Stimulated activated CD8-positive, alpha-beta memory T cell treated with anti-CD3 and anti-CD28 coated beads, Interleukin-15, amount 100 ng/mL, for 1 hour (primary cell): ENCODE data around the gene RPLP1.

Source experiments
- DNase-seq: peaks from one replicate; pipeline ENCODE4 v3.0.0-alpha.2; 2020; ENCODE audit warnings: low read depth

Gene RPLP1

DNA sequence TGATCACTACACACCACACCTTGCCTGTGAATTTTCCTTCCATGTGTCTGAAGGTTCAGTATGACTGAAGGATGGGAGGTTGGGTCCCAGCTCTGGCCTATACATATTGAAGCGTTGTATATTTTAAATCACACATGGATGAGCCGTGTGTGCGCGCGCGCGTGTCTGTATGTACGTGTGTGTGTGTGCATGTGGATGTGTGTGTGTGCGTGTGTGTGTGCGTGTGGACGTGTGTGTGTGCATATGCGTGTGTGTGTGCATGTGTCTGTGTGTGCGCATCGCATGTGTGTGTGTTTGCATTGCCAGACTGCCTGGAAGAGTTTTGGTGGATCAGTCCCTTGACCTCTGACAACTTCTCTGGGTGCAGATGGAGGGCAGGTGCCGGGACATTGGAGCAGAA is 45.7 kb downstream of the RPLP1 start:
- no peak for DNase-seq

DNA sequence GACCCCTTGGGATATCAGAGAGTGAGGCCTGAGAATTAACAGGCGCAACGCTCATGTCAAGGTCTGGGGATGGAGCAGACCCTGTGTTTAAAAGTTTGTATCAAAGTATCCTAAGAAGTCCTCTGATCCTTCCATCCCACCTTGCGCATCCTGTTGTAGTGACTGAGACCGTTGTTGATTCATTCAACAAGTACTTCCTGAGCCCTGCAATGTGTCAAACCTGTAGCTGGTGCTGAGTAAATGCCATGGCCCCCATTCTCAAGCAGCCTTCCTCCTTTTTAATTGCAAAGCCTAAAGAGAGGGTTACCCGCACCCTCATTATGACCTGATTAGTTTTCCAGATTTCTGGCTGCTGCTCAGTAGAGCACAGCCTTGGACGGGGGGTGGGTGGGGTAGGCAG is 46.4 kb downstream of the RPLP1 start:
- DNase-seq, result no peak

DNA sequence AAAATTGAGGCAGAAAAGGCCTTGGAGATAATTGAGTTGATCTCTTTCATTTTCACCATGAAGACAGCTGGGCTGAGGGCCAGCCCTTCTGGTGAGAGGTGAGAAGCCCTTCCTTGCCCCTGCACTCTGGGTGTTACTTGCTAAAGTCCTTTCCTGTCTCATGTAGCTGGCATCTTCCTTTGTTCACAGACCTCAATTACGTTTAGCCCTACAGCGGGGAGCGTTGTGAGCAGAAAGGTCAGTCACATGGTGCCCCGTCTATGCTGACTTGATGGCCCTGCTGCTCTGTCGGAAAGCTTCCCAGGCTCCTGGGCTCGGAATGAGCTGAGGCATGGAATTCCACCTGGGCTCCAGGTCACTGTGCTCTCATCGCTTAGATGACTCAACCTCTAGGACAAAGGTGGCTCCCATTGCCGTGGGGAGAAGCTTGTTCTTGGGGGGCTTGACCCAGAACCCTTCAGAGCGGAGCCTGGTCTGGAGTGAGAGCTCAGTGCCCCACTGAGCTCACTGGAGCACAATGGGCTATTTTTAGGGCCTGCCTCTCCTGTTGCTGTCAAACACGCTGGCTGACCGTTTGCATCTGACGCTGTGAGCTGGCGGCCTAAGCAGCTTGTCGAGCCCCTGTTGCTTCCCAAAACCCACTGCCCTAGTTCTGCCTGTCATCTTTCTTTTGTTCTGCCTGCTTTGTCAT is 47.0 kb downstream of the RPLP1 start:
- DNase-seq, result no peak

DNA sequence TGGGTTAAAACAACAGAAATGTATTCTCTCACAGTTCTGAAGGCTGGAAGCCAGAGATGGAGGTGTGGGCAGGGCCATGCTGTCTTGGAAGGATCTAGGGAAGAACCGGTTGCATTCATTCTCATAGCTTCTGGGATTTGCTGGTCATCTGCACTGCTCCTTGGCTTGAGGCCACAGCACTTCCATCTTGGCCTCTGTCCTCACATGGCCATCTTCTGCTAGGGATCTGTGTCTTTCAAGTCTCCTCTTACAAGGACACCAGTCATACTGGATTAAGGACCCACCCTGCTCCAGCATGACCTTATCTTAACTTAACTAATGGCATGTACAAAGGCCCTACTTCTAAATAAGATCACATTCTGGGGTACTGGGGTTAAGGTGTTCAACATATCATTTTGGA is 47.7 kb downstream of the RPLP1 start:
- no peak for DNase-seq

DNA sequence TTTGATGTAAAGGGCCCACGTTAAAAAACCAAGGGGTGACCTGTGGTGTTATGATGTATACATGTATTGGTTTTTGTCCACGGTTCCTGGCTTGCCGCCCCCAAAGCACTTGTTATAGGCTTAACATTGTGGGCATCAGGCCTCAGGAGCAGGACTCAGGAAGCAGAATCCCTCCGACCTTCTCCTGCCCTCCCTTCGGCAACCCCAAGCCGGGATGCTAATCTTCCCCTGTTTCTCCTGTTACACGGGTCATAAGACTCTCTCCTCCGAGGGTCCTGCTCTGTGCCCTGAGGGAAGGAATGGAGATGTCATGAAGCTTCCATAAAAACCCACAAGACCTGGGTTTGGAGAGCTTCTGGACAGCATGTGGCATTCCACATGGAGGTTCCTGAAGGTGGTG is 48.8 kb downstream of the RPLP1 start:
- no peak for DNase-seq

DNA sequence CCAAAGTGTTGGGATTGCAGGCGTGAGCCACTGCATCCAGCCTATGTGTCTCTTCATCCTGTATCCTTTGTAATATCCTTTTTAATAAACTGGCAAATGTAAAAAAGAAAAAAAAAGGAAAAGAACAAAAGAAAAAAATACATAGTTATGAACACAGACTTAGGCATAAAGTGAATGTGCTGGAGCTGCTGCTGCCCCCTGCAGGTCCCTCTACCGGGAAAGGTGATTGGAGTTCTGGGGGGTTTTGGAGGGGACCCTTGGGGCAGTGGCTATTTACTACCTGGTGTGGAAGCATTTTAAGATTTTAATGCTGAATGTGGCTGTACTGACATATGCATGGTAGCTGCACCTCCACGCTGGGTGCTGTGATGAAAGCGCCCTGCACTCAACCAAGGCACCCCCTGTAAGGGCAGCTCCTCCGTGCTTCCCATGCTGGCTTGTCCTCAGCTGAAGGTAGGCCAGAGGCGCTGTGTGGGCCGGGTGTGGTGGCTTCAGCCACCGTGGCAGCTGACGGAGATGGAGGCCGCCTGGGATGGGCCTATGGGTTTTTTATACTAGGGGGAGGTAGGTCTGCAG is 49.9 kb downstream of the RPLP1 start:
- DNase-seq, result no peak

DNA sequence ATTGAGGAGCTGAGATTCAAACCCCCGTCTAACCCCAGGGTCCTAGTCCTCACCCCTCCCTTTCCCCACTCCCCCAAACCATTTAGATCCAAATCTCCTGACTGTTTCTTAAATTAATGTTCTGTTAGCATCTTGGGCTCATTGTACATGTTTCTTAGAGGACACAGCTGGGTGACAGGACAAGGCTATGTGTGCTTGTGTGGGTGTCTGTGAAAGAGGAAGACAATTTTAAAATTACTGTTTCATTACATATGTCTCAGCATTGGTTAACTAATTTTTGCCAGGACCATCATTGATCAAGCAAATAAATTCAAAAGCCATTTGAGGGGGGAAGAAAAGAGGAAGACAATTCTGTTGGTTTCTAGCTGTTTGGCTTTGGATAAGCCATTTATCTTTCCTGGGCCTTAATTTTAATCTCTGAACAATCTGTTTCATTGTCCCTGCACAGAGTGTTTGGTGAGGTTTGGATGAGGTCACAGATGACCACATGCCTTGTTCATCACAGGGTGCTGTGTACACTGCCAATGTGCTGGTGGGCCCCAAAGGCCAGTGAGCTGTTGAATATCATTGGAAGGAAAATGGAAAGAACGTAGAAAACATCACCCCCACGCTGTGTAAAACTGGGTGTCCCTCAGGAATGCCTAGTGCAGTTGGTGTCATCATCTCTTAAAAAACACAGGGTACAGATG is 51.9 kb downstream of the RPLP1 start:
- DNase-seq, result no peak
